GM12873 (cell line): ENCODE results near the gene ST7L.

Experiments
- CTCF ChIP-seq: IDR thresholded peaks from 2 replicates; pipeline ENCODE4 v1.5.1; 2012; ENCODE audit warnings: low read depth, mild to moderate bottlenecking, moderate library complexity, low read length, control low read depth; ENCODE audit not compliant: insufficient read depth; ENCODE audit errors: missing control alignments

The ST7L gene

GRCh38 chr1:112514901-112515300 is 104.0 kb downstream of the ST7L start:
- TF ChIP-seq CTCF = no peak

- no peak for TF ChIP-seq CTCF
These were observed 105.7 kb downstream of the ST7L start for GRCh38 chr1:112513112-112513870.

GRCh38 chr1:112511897-112512296 is 107.0 kb downstream of the ST7L start:
- TF ChIP-seq CTCF = no peak

DNA sequence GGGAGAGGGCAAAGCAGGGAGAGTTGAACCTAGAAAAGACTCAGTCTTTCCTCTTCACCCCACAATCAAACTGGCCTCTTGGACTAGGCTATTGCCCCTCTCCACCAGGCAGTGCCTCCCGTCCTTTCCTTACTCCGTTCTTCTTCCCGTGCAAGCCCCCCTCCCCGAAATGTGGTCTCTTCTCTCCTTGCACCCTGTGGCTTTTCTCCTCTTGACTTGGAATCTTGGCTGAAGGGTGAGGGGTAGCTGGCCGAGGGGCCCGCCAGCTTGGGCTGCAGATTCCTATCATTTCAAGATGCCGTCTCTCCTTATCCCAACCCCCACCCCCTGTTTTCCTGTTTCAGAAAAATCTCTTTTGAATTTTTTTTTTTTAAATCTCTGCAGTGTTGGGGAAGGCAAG is 108.6 kb downstream of the ST7L start:
- no peak for TF ChIP-seq CTCF

GRCh38 chr1:112509660-112510178 is 109.2 kb downstream of the ST7L start:
- no peak for TF ChIP-seq CTCF

DNA sequence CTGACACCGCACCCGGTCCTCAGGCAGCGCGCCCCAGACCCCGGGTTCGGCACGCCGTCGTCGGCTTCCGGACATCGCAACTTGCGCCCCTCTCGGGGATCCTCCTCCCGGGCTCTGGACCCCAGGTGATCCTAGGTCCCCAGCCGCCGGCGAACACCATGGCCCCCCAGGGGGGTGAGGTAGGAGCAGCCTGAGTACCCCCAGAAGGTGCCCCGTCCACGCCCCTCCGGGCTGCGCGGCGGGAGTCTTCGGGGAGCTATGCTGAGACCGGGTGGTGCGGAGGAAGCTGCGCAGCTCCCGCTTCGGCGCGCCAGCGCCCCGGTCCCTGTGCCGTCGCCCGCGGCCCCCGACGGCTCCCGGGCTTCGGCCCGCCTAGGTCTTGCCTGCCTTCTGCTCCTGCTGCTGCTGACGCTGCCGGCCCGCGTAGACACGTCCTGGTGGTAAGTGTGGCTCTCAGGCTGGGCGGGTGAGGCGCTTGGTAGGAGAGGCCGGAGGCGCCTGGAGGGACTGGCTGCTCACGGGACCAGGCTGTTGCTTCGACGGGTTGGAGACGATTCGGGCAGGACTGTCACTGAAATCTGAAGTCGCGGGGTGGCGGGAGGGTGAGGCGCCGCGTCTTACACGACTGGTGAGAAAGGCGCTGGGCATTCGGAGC is 109.8 kb downstream of the ST7L start:
- no peak for TF ChIP-seq CTCF

GRCh38 chr1:112508278-112509004 is 110.5 kb downstream of the ST7L start, which contains the start of gene WNT2B:
WNT2B (plus strand) TSS chr1:112508965; CDS start chr1:112509263, 298 bp downstream.
- no peak for TF ChIP-seq CTCF
